ENCODE measurements around the gene ITLN2.
"Not testable (repeated sequence)": the region's sequence is repeated elsewhere in the genome, so short reads cannot be mapped to it uniquely, and the experiment has no call there.

ITLN2 gene

DNA sequence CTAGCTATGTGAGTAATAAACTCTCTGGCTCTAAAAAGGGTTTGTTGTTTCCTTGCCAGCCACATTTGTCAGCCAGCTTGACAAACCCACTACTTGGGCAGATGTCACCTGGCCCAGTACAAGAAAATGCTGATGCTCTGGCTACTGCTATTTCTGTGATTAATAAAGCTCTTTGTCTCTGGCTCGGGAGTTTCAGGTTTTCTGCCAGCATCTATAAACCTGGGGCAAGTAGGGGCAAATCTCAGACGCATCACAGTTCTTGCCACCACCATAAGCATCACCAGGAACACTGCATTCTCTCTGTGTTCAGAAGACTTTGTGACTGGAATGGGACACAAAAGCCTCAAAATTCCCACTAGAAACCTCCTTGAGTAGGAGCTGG is 2.5 kb downstream of the ITLN2 start:
- DNase-seq = no peak

DNA sequence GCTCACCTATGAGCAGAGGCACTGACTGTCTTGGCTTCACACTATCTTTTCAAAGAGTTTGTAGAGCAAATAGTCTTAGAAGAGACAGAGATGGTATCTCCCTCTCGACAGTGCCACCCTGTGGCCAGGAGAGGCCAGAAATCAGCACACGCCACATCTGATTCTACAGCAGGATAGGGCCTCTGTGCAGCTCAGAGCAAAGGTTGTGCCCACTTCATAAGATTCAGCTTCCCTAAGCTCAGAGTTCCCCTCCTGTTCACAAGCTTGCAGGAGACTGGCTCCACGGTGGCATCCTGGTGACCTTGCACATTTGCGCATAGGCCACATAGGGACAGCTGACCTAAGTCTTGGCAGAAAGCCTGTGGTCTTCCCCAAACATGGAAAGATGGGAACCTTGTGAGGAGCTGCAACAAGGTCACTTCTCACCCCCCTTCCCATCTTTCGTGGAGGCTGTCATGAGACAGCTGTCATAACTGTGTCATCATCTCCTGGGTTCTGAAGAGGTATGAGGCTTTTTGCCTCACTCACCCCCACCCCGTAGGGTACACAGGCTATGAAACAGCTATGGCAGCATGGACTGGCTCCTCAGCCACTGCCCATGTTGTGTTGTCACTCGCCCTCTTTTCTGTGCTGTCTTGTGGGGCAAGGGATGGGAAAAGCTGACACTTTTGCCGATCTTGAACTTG is 3.0 kb downstream of the ITLN2 start:
- peak; percentile 74 for DNase-seq

DNA sequence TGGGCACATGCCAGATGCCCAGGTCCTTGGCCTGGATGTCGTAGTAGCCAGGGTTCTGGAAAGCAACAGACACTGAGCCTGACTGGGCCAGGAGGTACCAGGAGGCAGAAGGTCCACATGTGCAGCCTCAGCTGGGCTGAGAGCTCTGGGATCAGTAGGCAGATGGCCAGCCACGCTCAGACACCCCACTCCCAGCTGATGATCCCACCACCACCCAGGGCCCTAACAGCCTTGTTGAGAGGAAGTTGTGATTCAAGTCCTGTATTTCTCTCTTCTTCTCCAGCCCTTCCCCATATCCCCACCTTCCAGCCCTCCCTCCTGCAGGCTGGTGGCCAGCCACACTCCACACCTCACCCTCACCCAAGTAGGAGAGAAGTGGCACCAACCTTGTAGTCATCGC is 4.0 kb downstream of the ITLN2 start:
- no peak for DNase-seq

DNA sequence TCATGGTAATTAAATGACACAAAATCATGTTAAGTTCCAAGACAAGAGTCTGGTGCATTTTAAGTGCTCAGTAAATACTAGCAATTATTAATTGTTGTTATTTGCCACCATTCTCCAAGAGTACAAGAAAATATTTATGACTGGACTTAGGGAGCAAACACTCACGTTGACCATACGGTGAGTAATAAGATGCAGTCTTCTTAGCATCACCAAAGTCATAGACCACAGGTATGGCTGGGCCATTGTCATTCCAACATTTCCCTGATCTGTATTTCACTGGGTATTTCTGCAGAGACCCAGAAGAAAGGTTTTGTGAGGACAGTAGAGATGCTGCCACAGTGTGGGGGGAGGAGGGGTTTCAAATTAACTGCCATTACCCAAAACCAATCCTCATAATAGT is 4.7 kb downstream of the ITLN2 start:
- DNase-seq = no peak

DNA sequence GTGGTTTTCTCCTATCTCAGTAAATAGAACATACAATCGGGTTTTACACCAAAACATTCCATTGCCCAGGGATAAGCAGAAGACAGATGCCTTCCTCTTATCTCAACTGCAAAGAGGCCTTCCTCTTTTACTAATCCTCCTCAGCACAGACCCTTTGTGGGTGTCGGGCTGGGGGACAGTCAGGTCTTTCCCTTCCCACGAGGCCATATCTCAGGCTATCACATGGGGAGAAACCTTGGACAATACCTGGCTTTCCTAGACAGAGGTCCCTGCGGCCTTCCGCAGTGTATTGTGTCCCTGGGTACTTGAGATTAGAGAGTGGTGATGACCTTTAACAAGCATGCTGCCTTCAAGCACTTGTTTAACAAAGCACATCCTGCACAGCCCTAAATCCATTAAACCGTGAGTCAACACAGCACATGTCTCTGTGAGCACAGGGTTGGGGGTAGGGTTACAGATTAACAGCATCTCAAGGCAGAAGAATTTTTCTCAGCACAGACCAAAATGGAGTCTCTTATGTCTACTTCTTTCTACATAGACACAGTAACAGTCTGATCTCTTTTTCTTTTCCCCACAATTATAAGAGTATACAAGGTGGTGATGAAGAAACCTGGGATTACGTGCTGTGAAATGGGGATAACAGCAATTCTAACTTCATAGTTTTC is 5.3 kb downstream of the ITLN2 start:
- not testable (repeated sequence) for DNase-seq

DNA sequence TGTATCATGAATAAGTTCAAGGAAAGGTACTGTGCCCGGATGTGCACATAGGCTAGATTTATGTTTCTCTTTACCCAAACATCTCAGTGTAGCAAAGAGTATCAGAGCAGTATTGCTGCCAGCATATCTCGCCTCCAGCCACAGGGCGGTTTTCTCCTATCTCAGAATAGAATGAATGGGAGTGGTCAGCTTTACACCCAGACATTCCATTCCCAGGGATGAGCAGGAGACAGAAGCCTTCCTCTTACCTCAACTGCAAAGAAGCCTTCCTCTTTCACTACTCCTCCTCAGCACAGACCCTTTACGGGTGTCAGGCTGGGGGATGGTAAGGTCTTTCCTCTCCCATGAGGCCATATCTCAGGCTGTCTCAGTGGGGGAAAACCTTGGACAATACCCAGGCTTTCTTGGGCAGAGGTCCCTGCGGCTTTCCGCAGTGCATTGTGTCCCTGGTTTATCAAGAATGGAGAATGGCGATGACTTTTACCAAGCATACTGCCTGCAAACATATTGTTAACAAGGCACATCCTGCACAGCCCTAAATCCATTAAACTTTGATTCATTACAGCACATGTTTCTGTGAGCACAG is 7.3 kb downstream of the ITLN2 start:
- DNase-seq = not testable (repeated sequence)

DNA sequence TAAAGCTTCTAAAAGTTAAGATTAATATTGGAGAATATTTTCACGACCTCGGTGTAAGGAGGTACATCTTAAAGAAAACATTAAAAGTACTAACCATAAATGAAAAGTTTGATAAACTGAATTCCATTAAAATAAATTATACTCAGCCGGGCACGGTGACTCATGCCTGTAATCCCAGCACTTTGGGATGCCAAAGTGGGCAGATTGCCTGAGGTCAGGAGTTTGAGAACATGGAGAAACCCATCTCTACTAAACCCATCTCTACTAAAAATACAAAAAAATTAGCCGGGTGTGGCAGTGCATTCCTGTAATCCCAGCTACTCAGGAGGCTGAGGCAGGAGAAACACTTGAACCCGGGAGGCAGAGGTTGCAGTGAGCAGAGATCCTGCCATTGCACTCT is 8.7 kb downstream of the ITLN2 start:
- DNase-seq = not testable (repeated sequence)

DNA sequence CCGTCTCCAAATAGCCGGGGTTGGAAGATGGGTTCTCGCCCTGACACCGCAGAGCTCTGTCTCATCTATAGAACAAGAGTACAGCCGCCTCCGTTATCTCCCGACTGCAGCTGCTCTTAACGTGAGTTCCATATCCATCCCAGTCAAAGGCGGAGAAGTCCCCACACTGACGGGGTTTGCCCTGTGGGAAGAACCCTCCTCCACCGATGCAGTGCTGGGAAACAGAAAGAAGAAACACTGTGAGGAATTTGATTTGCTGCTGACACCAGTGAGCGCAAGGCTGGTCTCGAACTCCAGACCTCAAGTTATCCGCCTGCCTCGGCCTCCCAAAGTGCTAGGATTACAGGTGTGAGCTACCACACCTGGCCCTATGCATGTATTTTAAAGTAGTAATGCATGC is 9.5 kb downstream of the ITLN2 start:
- no peak for DNase-seq

DNA sequence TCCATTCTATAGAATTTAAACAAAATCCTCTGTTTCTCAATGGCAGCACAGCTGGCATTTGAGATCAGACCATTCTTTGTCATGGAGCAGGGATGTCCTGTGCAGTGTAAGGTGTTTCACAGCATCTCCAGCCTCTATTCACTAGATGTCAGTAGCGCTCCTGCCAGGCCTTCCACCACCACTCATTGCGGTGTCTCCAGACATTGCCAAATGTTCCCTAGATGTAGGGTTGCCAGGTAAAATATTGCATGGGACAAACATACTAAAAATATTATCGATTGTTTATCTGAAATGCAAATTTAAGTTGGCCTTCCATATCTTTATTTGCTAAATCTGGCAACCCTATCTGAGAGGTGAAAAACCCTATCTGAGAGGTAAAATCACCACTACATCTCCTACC is 11.7 kb downstream of the ITLN2 start:
- no peak for DNase-seq

DNA sequence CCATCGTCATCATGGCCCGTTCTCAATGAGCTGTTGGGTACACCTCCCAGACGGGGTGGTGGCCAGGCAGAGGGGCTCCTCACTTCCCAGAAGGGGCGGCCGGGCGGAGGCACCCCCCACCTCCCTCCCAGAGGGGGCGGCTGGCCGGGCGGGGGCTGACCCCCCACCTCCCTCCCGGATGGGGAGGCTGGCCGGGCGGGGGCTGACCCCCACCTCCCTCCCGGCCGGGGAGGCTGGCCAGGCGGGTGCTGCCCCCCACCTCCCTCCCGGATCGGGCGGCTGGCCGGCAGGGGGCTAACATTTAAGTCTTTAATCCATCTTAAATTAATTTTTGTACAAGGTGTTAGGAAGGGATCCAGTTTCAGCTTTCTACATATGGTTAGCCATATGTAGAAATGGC is 17.9 kb downstream of the ITLN2 start:
- DNase-seq = not testable (repeated sequence)

DNA sequence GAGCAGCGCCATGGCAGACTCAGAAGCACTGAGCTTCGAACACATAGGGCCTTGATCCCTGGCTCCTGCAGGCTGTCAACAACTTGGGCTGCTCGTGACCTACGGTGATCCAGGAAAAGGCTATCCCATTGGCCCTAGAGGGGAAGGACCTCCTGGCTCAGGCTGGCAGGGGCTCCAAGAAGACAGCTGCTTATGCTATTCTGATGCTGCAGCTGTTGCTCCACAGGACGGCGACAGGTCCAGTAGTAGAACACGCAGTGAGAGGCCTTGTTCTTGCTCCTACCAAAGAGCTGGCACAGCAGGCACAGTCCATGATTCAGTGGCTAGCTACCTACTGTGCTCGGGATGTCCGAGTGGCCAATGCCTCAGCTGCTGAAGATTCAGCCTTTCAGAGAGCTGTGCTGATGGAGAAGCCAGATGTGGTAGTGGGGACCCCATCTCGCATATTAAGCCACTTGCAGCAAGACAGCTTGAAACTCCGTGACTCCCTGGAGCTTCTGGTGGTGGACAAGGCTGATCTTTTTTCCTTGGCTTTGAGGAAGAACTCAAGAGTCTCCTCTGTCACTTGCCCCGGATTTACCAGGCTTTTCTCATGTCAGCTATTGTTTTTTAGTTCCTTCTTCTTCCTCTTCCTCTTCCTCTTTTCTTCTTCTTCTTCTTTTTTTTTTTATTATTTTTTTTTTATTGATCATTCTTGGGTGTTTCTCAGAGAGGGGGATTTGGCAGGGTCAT is 18.9 kb downstream of the ITLN2 start:
- DNase-seq = no peak

DNA sequence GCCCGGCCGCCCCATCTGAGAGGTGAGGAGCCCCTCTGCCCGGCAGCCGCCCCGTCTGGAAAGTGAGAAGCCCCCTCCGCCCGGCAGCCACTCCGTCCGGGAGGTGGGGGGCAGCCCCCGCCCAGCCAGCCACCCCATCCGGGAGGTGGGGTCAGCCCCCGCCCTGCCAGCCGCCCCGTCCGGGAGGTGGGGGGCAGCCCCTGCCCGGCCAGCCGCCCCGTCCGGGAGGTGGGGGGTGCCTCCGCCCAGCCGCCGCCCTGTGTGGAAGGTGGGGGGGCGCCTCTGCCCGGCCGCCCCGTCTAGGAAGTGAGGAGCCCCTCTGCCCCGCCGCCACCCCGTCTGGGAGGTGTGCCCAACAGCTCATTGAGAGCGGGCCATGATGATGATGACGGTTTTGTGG is 21.3 kb downstream of the ITLN2 start:
- DNase-seq = not testable (repeated sequence)

DNA sequence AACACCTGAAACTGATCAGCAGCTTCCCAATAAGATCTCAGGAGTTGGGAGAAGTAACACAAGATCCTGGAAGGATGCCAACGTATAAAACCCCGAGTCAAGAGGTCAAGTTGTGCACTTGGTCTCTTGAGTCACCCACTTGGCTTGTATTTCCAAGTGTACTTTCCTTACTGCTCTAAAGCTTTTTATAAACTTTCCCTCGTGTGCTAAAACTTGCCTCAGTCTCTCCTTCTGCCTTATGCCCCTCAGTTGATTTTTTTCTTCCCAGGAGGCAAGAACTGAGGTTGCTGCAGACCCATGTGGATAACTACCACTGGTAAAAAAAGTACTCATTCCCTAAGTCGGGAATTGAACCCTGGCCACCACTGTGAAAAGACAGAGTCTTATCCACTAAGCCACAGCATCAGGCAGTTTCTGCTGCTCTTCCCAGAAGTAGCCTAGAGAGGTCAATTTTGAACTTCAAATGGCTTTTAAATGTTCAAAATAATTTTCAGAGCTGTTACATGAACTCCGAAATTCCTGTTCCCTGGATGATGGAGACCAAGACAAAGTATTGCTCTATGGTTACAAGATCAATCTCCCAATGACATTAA is 28.9 kb downstream of the ITLN2 start:
- no peak for DNase-seq

DNA sequence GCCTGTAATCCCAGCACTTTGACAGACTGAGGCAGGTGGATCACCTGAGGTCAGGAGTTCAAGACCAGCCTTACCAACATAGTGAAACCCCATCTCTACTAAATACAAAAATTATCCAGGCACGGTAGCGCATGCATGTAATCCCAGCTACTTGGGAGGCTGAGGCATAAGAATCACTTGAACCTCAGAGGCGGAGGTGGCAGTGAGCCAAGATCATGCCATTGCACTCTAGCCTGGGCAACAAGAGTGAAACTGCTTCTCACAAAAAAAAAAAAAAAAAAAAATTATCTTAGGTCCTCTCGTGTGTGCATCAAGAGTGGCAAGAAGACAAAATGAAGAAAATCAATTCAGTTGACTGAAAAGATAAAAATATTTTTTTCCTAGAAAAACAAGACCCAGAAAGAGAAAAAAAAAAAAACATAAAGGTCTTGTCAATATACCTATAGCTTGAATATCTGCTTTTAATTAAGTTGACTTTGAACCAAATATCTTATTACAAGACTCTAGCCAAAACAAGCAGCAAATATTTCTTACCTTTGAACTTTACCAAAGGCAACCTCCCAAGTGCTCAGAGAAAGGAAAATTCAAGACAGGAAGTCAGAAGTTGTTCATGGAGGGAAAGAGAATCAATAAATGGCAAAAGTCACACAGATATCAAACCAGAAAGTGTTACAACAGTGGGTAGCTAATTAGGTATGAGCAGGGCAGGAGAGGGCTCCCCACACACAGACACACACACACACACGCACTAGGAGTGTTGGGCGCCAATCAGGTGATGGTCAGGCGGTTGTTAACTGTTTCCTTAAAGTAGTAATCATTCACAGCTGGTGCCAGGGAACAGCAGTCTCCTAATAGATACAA is 29.6 kb downstream of the ITLN2 start:
- DNase-seq = no peak

DNA sequence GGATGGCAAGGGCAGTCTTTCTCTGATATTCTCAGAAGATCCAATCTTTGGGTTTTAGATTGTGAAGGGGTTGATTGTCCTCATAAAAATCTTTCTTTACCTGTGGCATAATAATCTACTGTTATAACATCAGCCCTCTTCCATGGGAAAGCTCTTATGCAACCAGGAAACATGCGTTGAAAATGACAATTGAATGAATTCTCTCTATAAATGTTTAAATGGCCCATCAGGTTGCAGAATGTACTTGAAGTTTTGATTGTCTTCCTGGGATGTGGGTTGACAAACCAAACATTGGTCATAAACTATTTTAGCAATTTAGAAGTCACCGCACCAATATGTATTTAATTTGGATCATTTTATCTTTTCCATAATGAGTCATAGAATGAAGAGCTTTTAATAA is 37.9 kb downstream of the ITLN2 start:
- no peak for DNase-seq

DNA sequence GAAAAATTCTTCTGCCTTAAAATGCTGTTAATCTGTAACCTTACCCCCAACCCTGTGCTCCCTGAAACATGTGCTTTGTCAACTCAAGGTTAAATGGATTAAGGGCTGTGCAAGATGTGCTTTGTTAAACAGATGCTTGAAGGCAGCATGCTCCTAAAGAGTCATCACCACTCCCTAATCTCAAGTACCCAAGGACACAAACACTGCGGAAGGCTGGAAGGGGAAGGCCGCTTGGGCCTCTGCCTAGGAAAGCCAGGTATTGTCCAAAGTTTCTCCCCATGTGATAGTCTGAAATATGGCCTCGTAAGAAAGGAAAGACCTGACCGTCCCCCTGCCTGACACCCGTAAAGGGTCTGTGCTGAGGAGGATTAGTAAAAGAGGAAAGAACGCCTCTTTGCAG is 41.4 kb downstream of the ITLN2 start:
- DNase-seq = not testable (repeated sequence)

DNA sequence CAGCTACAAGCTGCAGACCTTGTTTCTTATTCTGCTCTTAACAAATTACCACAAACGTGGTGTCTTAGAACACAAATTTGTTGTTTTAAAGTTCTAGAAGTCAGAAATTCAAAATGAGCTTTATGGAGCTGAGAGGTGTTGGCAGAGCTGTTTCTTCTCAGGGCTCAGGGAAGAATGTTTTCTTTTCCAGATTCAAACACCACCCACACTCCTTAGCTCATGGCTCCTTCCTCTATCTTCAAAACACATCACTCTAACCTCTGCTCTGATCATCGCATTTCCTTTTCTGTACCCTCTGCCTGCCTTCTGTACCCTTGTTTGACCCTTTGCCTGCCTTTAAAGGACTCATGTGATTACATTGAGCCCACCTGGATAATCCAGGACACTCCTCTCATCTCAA is 42.7 kb downstream of the ITLN2 start:
- DNase-seq = no peak

DNA sequence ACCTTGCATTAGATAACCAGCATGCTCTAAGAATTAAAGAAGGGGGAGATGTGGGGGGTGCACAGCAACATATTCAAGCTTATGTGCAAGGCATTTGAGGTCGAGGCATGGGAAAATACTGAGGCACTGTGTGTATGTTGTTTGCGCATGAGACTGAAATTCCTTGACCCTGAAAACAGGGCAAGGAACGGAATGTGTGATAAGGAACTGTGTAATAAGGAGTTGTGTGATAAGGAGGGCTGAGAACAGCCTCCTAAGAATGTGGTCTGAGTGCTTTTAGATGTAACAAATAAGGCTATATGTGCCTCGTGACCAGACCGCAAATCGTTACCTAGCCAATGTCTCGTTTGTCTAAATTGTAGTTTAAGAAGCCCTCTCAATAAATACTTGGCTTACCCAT is 43.2 kb downstream of the ITLN2 start:
- DNase-seq = no peak

DNA sequence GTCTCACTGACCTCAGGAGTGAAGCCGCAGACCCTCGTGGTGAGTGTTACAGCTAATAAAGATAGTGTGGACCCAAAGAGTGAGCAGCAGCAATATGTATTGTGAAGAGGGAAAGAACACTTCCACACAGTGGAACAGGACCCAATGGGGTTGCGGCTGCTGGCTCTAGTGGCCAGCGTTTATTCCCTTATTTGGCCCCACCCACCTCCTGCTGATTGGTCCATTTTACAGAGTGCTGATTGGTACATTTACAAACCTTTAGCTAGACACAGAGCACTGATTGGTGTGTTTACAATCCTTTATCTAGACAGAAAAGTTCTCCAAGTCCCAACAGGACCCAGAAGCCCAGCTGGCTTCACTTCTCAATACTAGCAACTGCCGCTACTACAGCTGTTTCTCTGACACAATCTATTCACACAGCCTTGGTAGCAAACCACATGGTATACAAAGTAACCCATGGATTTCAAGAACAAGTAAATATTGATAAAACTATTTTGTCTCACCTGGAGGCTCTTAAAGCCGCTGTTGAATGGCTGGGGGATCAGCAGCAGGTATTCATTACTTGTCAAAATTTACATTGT is 44.3 kb downstream of the ITLN2 start:
- no peak for DNase-seq

DNA sequence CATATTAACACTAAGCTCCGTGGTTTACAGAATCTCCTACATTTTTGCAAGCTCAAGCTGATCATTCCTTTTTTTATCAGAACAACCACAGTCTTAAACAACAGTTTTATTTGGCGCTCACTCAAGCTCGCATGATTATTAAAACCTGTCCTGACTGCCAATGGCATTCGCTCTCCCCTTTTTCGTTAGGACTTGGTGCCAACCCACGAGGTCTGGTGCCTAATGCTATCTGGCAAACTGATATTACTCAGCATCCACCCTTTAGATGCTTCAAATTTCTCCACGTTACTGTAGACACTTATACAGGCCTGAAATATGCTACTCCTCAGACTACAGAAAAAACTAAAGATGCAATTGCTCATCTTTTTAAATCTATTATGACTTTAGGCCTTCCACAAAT is 46.6 kb downstream of the ITLN2 start:
- DNase-seq = no peak

DNA sequence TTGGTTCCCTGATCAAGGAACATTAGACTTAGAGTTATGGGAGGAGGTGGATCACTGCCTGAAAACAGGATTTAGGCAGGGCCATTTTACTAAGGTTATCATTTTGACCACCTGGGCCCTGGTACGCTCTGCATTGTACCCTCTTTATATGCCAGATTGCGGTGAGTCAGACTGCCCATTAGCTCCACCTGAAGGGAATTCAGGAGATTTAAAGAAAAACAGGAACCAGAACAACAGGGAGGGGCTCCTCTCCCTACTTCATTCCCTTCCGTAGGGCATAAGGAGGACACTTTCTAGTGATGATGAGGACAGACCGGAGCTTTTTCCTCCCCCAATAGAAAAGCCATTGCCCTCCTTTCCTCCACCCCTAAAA is 49.0 kb downstream of the ITLN2 start:
- no peak for DNase-seq

Data from activated gamma-delta T cell treated with Interleukin-2 at 50 U/mL for 16 hours (primary cell).